ENCODE results near the gene ANKRD6. TPM values are rescaled to one million over a fixed set of nuclear protein-coding genes. Genes with fewer than 3 reads are reported as not detected.
A peak's percentile ranks its signal among the peaks of the same experiment; 100 is the strongest.
"Not testable (repeated sequence)": the region's sequence is repeated elsewhere in the genome, so short reads cannot be mapped to it uniquely, and the experiment has no call there.

ANKRD6 gene
- total RNA-seq, 4 donors from 2014 or later = 1.6 to 6.8 (median 2.9) TPM

DNA sequence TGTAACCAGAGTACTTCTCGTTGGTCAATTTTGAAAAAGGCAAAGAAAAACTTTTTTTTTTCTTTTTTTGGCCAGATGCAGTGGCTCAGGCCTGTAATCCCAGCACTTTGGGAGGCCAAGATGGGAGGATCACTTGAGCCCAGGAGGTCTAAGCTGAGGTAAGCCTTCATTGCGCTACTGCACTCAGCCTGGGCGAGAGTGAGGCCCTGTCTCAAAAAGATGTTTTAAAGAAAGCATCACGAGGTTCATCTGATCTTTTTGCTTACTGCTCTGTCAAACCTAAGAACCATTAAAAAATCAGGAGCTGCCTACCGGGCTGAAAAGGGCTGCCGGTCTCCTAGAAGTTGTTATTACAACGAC is 205.0 kb downstream of the ANKRD6 start:
- peak; percentile 22 to 23 for ATAC-seq

DNA sequence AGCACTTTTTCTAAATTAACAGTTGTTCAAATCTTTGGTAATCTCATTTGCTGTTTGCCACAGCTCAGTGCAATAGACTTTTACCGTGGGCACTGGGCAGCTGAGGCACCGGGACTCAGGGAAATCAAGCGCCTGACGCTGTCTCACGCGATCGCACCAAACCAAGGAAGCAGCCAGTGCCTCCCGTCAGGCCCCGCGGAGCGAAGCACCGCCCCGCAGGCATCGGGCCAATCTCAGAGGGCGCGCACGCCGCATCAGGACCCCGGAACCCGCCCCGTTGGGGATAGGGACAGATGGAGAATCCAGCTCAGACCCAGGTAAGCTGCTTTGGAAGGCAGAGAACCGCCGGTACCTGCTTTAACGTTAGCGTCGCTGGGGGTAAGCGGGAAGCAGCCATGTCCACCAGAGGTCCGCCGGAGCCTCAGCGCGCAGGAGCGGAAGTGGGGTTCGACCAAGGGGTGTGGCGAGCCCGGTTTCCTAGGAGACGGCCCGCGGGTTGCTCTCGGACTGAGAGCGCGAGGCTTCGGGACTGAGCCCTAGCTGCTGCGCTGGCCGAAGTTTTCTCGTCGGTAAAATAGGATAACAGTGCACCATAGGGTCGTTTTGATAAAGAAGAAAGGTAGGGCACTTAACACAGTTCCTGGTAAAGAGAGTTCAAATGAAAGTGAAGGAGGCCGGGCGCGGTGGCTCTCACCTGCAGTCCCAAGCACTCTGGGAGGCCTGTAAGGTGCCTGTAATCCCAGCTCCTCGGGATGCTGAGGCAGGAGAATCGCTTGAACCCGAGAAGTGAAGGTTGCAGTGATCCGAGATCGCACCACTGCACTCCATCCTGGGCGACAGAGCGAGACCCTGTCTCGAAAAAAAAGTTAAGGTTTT is 205.6 kb downstream of the ANKRD6 start, which contains the start of gene LYRM2:
Gene LYRM2, minus strand, starts transcription at position 428 of the 876 bp plus-strand sequence. Its CDS starts 31 bp downstream, at position 397.
- TF ChIP-seq, protein P1, sequence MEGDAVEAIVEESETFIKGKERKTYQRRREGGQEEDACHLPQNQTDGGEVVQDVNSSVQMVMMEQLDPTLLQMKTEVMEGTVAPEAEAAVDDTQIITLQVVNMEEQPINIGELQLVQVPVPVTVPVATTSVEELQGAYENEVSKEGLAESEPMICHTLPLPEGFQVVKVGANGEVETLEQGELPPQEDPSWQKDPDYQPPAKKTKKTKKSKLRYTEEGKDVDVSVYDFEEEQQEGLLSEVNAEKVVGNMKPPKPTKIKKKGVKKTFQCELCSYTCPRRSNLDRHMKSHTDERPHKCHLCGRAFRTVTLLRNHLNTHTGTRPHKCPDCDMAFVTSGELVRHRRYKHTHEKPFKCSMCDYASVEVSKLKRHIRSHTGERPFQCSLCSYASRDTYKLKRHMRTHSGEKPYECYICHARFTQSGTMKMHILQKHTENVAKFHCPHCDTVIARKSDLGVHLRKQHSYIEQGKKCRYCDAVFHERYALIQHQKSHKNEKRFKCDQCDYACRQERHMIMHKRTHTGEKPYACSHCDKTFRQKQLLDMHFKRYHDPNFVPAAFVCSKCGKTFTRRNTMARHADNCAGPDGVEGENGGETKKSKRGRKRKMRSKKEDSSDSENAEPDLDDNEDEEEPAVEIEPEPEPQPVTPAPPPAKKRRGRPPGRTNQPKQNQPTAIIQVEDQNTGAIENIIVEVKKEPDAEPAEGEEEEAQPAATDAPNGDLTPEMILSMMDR (IDR thresholded peaks at IDR 0.05 in 4 of 5, conservative IDR thresholded peaks at IDR 0.05 in 1 of 5) = peak in 4 of 5 experiments; percentile 5 to 27 (median 19)
- TF ChIP-seq POLR2A (IDR thresholded peaks at IDR 0.05) = peak; percentile 90 to 91
- in situ Hi-C loops (cut with MboI; ENCODE audit: low sequenced_read_pairs in 4 of 4) (loop anchor here in 3 of 4 donors (25.0 kb wide), 2 partner anchors 651 to 676 kb away; partner anchors contain the start of gene RNGTT (in 2 of the 3)), intact Hi-C loops (cut with DNase I; ENCODE audit: low total_unique reads) (loop anchor here (2.0 to 10.0 kb wide), 3 partner anchors 180 to 654 kb away; partner anchors contain the start of genes MDN1 and PNRC1)
- ATAC-seq = peak; percentile 97 to 98
- peak; percentile 93 to 94 for DNase-seq
- Histone ChIP-seq H3K4me3 (peak within 1 kb of the TSS; percentile 76 to 88 (median 85)), H3K27me3 (no peaks in the 10 kb centered on the region), H3K36me3 (peaks cover 0 to 15% of the 10 kb centered on the region in 2 donors), H3K9me3 (no peaks in the 10 kb centered on the region), H3K4me1 (peaks cover 14% of the 10 kb centered on the region in 2 donors), H3K27ac (peak within 1 kb of the TSS; percentile 90 to 98 (median 95))

More for the DNA sequence above, 205.0 kb downstream of the ANKRD6 start:
- Histone ChIP-seq H3K27me3 (no peaks in the 10 kb centered on the region), H3K36me3 (peaks cover 0 to 15% of the 10 kb centered on the region in 2 donors), H3K27ac (peak overlapping the region; percentile 90 to 98 (median 95)), H3K4me3 (peak overlapping the region; percentile 76 to 88 (median 85)), H3K4me1 (peaks cover 11 to 14% of the 10 kb centered on the region in 2 donors), H3K9me3 (no peaks in the 10 kb centered on the region)
- no peak for TF ChIP-seq POLR2A (IDR thresholded peaks at IDR 0.05)
- TF ChIP-seq, protein P1 (IDR thresholded peaks at IDR 0.05 in 4 of 5, conservative IDR thresholded peaks at IDR 0.05 in 1 of 5) = no peak
- in situ Hi-C loops (cut with MboI; ENCODE audit: low sequenced_read_pairs in 4 of 4) (loop anchor here in 3 of 4 donors (25.0 kb wide), 2 partner anchors 651 to 676 kb away; partner anchors contain the start of gene RNGTT (in 2 of the 3)), intact Hi-C loops (cut with DNase I; ENCODE audit: low total_unique reads) (loop anchor here (2.0 to 10.0 kb wide), 3 partner anchors 181 to 653 kb away; partner anchors contain the start of genes MDN1 and PNRC1)
- DNase-seq = no peak

DNA sequence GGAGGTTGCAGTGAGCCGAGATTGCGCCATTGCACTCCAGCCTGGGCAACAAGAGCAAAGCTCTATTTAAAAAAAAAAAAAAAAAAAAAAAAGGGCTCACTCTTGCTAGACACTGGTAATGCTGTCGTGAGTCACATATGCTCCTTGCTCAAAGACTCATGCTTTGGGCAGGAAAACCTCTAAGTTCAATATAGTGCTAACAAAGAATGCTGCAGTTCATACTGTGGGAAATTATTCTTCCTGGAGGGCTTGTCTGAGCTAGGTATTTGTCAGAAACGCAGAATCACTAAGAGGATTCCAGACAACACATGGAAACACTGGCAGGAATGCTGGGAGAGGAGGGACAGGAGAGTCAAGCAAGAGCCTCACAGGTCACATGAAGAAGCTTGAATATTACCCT is 207.9 kb downstream of the ANKRD6 start:
- Histone ChIP-seq H3K4me1 (peaks cover 18 to 25% of the 10 kb centered on the region in 2 donors), H3K27me3 (no peaks in the 10 kb centered on the region), H3K4me3 (no peak overlapping the region), H3K9me3 (no peaks in the 10 kb centered on the region), H3K27ac (no peak overlapping the region), H3K36me3 (peaks cover 0 to 19% of the 10 kb centered on the region in 2 donors)
- DNase-seq (no peak), ATAC-seq (no peak)
- TF ChIP-seq, protein P1 (IDR thresholded peaks at IDR 0.05 in 4 of 5, conservative IDR thresholded peaks at IDR 0.05 in 1 of 5) = no peak
- TF ChIP-seq POLR2A (IDR thresholded peaks at IDR 0.05) = no peak
- in situ Hi-C loops (cut with MboI; ENCODE audit: low sequenced_read_pairs in 4 of 4) (loop anchor here in 3 of 4 donors (25.0 kb wide), 2 partner anchors 654 to 679 kb away; partner anchors contain the start of gene RNGTT (in 2 of the 3)), intact Hi-C loops (cut with DNase I; ENCODE audit: low total_unique reads) (no loop called here)

DNA sequence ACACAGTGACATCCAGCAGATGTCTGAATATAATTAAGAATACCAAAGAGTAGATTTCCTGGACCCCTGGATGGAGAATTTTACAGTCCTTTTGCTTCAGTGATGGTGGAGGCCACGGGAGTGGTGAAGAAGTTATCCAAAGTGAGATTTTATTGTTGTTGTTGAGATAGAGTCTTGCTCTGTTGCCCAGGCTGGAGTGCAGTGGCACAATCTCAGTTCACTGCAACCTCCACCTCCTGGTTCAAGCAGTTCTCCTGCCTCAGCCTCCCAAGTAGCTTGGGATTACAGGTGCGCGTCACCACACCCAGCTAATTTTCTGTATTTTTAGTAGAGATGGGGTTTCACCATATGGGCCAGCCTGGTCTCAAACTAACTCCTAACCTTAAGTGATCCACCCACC is 208.6 kb downstream of the ANKRD6 start:
- ATAC-seq; intact Hi-C loops (cut with DNase I; ENCODE audit: low total_unique reads); H3K27ac ChIP-seq; H3K4me3 ChIP-seq; H3K27me3 ChIP-seq; H3K9me3 ChIP-seq; DNase-seq: not testable (repeated sequence)
- in situ Hi-C loops (cut with MboI; ENCODE audit: low sequenced_read_pairs in 4 of 4) = loop anchor here in 3 of 4 donors (25.0 kb wide), 2 partner anchors 654 to 679 kb away; partner anchors contain the start of gene RNGTT (in 2 of the 3)
- H3K4me1 ChIP-seq = peaks cover 18 to 25% of the 10 kb centered on the region in 2 donors
- peaks cover 0 to 19% of the 10 kb centered on the region in 2 donors for H3K36me3 ChIP-seq
